HG03354 (cell line): ENCODE results near the gene C10orf71.

Experiments
- ATAC-seq: cut with Tn5 transposase; IDR thresholded peaks from one replicate; pipeline ENCODE4 v1.9.1; 2021; ENCODE audit warnings: mild to moderate bottlenecking; ENCODE audit not compliant: unreplicated experiment, poor library complexity, severe bottlenecking

The C10orf71 gene

DNA sequence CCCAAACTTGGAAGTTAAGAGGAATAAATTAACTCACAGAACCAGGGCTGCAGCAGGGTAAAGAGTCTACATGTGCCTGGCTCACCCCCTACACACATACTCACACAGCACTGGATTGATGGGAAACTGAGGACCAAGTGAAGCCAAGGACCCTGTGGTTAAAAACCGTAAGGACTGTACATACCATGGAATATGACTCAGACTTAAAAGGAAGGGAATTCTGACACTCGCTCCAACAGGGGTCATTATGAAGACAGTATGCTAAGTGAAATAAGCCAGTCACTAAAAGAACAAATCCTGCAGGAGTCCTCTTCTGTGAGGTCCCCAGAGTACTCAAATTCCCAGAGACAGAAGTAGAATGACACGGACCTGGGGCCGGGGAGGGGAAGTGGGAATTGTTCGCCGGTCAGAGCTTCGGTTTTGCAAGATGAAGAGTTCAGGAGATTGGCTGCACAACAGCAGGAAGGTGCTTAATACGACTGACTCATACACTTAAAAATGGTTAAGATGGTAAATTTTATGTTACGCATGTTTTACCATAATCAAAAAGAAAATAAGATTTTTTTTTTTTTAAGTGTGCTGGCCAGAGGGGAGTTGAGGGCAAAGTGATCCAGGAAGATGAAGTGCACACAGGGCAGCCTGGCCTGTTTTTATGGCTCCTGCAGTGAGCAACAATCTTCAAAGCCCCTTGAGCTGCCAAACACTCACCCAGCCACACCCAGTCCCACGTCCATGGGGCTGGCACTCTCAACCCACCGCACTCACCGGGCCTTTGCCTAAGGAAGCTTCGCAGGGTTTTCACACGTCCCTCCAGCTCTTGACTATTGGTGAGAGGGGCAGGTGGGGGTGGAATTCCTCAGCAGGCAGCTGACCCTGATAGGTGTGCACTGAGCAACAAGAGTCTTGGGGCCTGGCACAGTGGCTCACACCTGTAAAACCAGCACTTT, 70.5 kb downstream of the C10orf71 start:
- ATAC-seq = no peak

GRCh38 chr10:49370326-49371100, 71.5 kb downstream of the C10orf71 start:
- ATAC-seq = no peak

DNA sequence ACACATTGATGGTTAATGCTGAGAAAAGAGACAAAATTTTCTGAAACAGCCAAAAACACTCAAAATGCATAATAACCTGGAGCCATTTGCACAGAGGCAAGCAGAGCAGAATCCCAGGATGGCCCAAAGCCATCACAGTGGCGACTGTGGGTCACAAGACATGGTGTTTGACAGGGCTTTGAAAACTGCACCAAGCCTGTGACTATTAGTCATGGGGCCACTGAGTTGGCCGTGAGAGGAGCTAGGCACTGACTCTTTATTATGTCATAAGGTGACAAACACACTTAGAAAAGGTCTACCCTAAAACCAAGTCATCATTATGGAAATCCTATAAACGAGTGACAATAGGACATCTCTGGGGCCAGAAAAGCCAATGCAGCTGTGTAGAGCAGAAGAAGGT, 73.0 kb downstream of the C10orf71 start:
- no peak for ATAC-seq

DNA sequence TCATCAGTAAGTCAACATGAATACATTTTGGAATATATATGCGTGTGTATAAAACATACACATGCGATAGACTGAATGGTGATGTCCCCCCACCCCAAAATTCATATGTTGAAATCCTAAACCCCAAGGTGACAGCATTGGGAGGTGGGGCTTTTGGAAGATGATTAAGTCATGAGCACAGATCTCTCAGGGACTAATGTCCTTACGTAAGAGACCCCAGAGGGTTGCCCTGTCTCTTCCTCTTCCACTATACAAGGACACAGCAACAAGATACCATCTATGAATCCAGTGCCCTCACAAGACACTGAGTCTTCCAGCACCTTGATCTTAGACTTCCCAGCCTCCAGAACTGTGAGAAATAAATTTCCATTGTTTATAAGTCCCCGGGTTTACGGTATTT, 74.4 kb downstream of the C10orf71 start:
- no peak for ATAC-seq

- ATAC-seq = no peak
Observed at GRCh38 chr10:49374740-49375139, 75.8 kb downstream of the C10orf71 start.

GRCh38 chr10:49375611-49376010, 76.6 kb downstream of the C10orf71 start:
- no peak for ATAC-seq
